ENCODE results near the gene GPR107. TPM values are rescaled to one million over a fixed set of nuclear protein-coding genes. Genes with fewer than 3 reads are reported as not detected.

GPR107 gene
- total RNA-seq, 1 experiment from 2014 or later: 33.2 TPM

DNA sequence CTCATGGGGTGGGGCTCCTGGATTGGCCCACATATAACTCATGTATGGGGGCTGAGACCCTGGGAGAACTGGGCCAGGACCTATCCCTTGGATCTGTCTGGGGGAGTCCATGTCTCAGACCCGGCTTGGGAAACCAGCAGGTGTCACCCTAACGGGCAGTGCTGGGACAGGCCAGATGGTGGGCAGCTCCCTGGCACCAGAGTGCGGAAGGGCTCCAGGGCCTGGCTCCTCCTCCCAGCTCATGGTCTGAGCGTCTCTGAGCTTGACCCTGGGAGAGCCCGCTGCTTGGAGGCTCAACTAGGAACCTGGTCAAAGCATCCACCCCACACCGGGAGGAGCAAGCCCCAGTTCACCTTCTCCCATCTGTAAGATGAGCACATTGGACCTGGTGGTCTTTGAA is 103.0 kb downstream of the GPR107 start (continued):
- TF ChIP-seq, protein P1, sequence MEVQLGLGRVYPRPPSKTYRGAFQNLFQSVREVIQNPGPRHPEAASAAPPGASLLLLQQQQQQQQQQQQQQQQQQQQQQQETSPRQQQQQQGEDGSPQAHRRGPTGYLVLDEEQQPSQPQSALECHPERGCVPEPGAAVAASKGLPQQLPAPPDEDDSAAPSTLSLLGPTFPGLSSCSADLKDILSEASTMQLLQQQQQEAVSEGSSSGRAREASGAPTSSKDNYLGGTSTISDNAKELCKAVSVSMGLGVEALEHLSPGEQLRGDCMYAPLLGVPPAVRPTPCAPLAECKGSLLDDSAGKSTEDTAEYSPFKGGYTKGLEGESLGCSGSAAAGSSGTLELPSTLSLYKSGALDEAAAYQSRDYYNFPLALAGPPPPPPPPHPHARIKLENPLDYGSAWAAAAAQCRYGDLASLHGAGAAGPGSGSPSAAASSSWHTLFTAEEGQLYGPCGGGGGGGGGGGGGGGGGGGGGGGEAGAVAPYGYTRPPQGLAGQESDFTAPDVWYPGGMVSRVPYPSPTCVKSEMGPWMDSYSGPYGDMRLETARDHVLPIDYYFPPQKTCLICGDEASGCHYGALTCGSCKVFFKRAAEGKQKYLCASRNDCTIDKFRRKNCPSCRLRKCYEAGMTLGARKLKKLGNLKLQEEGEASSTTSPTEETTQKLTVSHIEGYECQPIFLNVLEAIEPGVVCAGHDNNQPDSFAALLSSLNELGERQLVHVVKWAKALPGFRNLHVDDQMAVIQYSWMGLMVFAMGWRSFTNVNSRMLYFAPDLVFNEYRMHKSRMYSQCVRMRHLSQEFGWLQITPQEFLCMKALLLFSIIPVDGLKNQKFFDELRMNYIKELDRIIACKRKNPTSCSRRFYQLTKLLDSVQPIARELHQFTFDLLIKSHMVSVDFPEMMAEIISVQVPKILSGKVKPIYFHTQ (CRISPR knock-in tag; IDR thresholded peaks at IDR 0.05): no peak
- TF ChIP-seq KAT7 (CRISPR knock-in tag; IDR thresholded peaks at IDR 0.05; ENCODE audit: borderline replicate concordance) (no peak), CTCF (IDR thresholded peaks at IDR 0.05) (no peak), MAX (CRISPR knock-in tag; IDR thresholded peaks at IDR 0.05) (no peak), FOXK1 (CRISPR knock-in tag; IDR thresholded peaks at IDR 0.05) (no peak)
- TF ChIP-seq, protein P2, sequence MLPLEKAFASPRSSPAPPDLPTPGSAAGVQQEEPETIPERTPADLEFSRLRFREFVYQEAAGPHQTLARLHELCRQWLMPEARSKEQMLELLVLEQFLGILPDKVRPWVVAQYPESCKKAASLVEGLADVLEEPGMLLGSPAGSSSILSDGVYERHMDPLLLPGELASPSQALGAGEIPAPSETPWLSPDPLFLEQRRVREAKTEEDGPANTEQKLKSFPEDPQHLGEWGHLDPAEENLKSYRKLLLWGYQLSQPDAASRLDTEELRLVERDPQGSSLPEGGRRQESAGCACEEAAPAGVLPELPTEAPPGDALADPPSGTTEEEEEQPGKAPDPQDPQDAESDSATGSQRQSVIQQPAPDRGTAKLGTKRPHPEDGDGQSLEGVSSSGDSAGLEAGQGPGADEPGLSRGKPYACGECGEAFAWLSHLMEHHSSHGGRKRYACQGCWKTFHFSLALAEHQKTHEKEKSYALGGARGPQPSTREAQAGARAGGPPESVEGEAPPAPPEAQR (CRISPR knock-in tag; IDR thresholded peaks at IDR 0.05): no peak

GRCh38 chr9:130157079-130157478 is 103.4 kb downstream of the GPR107 start:
- H3K4me3 Mint-ChIP-seq: no peak overlapping the region
- H3K27ac Mint-ChIP-seq: no peak overlapping the region
- ATAC-seq: no peak
- TF ChIP-seq NFE2L1 (CRISPR knock-in tag; IDR thresholded peaks at IDR 0.05) (no peak), ZNF416 (CRISPR knock-in tag; IDR thresholded peaks at IDR 0.05) (no peak), ZNF219 (CRISPR knock-in tag; IDR thresholded peaks at IDR 0.05; ENCODE audit: borderline replicate concordance) (no peak), HMGA2 (CRISPR knock-in tag; IDR thresholded peaks at IDR 0.05) (no peak), E2F4 (CRISPR knock-in tag; IDR thresholded peaks at IDR 0.05; ENCODE audit: borderline replicate concordance, low read depth) (no peak), ZNF263 (CRISPR knock-in tag; IDR thresholded peaks at IDR 0.05; ENCODE audit: low read depth) (no peak), TEAD4 (CRISPR knock-in tag; IDR thresholded peaks at IDR 0.05) (no peak), NR1H2 (CRISPR knock-in tag; IDR thresholded peaks at IDR 0.05) (no peak), ZNF532 (CRISPR knock-in tag; IDR thresholded peaks at IDR 0.05; ENCODE audit: borderline replicate concordance) (no peak)
- TF ChIP-seq, protein P3, sequence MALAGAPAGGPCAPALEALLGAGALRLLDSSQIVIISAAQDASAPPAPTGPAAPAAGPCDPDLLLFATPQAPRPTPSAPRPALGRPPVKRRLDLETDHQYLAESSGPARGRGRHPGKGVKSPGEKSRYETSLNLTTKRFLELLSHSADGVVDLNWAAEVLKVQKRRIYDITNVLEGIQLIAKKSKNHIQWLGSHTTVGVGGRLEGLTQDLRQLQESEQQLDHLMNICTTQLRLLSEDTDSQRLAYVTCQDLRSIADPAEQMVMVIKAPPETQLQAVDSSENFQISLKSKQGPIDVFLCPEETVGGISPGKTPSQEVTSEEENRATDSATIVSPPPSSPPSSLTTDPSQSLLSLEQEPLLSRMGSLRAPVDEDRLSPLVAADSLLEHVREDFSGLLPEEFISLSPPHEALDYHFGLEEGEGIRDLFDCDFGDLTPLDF (CRISPR knock-in tag; IDR thresholded peaks at IDR 0.05): no peak
- ChIA-PET CTCF (interaction anchor here (0.8 to 1.8 kb wide), 3 partner anchors 52 to 158 kb away, joined by 3 to 6 read pairs (median 4); no protein-coding TSS in a partner anchor), POLR2A (interaction anchor here (0.9 kb wide), 1 partner anchor 35 kb away, joined by 3 read pairs; no protein-coding TSS in a partner anchor)
- H3K9me3 Mint-ChIP-seq: no peaks in the 10 kb centered on the region
- H3K27me3 Mint-ChIP-seq (ENCODE audit: low read depth): no peaks in the 10 kb centered on the region
- H3K36me3 Mint-ChIP-seq: no peaks in the 10 kb centered on the region
- no peak for DNase-seq (ENCODE audit: low spot score)
- H3K4me1 Mint-ChIP-seq: peaks cover 16% of the 10 kb centered on the region

All from WTC11 (cell line).